Right lobe of liver (tissue), 4 donors: Measurements from ENCODE around the gene B3GNT7.

Source experiments
- CTCF ChIP-seq, 4 donors: fragments of 200-600 bp in 3 of 4; fragments of 450-650 bp in 1 of 4; IDR thresholded peaks; one replicate each; pipeline versions ENCODE4 v1.5.1 to v1.8.0; 2016 to 2022; ENCODE audit warnings: antibody characterized with exemption in 4 of 4, mild to moderate bottlenecking in 2 of 4
- POLR2A ChIP-seq: fragments of 450-650 bp; IDR thresholded peaks from one replicate; pipeline ENCODE4 v1.6.1; 2017; ENCODE audit warnings: antibody characterized with exemption, mild to moderate bottlenecking
- donor health status: DM: no; HTN: no; CAD: no.
- donor health status: DM: no; HTN: no; CAD: no.
- donor health status: DM: no; HTN: yes; CAD: no.

DNA sequence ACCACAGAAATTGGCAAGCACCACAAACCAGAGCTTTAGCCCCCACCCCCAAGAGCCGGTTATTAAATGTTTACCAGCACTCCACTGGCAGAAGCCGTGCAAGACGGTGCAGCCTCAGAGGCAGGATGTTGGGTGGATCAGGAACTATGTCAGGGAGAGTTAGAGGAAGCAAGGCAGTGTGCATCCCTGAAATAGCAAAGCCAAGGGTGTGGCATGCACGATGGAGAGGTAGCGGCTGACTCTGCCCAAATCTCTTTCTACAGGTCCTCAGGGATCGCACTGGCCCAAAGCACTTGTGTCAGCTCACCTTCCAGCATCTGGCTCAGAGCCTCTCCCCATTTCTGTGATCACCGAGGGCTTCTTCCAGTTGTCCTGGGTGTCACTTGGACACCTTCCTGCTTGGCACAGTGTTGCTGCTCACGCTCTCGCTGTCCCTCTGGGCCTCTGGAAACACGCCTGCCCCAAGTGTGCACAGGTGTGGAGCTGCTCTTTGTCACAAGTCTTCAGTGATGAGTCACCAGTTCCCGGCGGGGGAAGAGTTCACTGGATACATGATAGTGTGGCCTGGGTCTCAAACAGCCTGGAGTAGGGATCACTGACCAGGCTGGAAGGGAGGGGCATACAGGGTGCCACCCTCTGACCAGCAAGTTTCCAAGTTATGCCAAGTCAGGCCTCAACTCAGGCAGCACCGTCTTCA, 17.3 kb upstream of the B3GNT7 start:
- TF ChIP-seq CTCF (IDR thresholded peaks at IDR 0.05) (no peak), POLR2A (no peak)
